GM12878 (cell line): ENCODE results near the gene GIGYF2.

Source experiments
- BACH1 ChIP-seq: fragments of 450-650 bp; IDR thresholded peaks from 2 replicates; pipeline ENCODE4 v1.6.1; 2017; ENCODE audit warnings: mild to moderate bottlenecking, borderline replicate concordance
- CTCF ChIP-seq, 3 experiments: IDR thresholded peaks in 2 of 3; conservative IDR thresholded peaks in 1 of 3; 2 replicates each; pipeline ENCODE4 v1.5.1; 2011; ENCODE audit warnings: low read depth in 3 of 3, low read length in 3 of 3, mild to moderate bottlenecking in 3 of 3, control low read depth in 2 of 3, moderate library complexity in 2 of 3, inconsistent platforms in 1 of 3, mixed read lengths in 1 of 3; ENCODE audit not compliant: control insufficient read depth in 2 of 3, insufficient read depth in 1 of 3; ENCODE audit errors: extremely low read depth in 1 of 3
- DPF2 ChIP-seq: fragments of 450-650 bp; IDR thresholded peaks from 2 replicates; pipeline ENCODE4 v1.6.1; 2017; ENCODE audit warnings: mild to moderate bottlenecking
- MTA2 ChIP-seq: fragments of 450-650 bp; IDR thresholded peaks from 2 replicates; pipeline ENCODE4 v1.6.1; 2016; ENCODE audit warnings: low read depth, mild to moderate bottlenecking, moderate library complexity
- NFYA ChIP-seq: IDR thresholded peaks from 2 replicates; pipeline ENCODE4 v1.6.1; 2011; ENCODE audit warnings: low read depth, mild to moderate bottlenecking, low read length, improper control_type of control experiment, borderline replicate concordance
- POLR2A ChIP-seq: IDR thresholded peaks from 2 replicates; pipeline ENCODE4 v1.6.1; 2011; ENCODE audit warnings: low read depth, mild to moderate bottlenecking, low read length
- RFX5 ChIP-seq: IDR thresholded peaks from 2 replicates; pipeline ENCODE4 v1.6.1; 2011; ENCODE audit warnings: low read depth, low read length, improper control_type of control experiment
- RUNX3 ChIP-seq: IDR thresholded peaks from 2 replicates; pipeline ENCODE4 v1.6.1; 2012; ENCODE audit warnings: low read length, inconsistent platforms
- SIN3A ChIP-seq: IDR thresholded peaks from 2 replicates; pipeline ENCODE4 v1.6.1; 2012; ENCODE audit warnings: low read depth, low read length, improper control_type of control experiment
- SKIL ChIP-seq: fragments of 450-650 bp; IDR thresholded peaks from 2 replicates; pipeline ENCODE4 v1.6.1; 2017; ENCODE audit warnings: mild to moderate bottlenecking, low read depth, inconsistent platforms; ENCODE audit not compliant: poor library complexity, severe bottlenecking
- SPI1 ChIP-seq: IDR thresholded peaks from 2 replicates; pipeline ENCODE4 v1.6.1; 2011; ENCODE audit warnings: low read depth, mild to moderate bottlenecking, low read length, moderate library complexity, borderline replicate concordance; ENCODE audit not compliant: insufficient read depth
- SREBF2 ChIP-seq: IDR thresholded peaks from 2 replicates; pipeline ENCODE4 v1.6.1; 2012; ENCODE audit warnings: mild to moderate bottlenecking, low read length
- USF2 ChIP-seq: IDR thresholded peaks from 2 replicates; pipeline ENCODE4 v1.6.1; 2011; ENCODE audit warnings: low read depth, low read length, improper control_type of control experiment, borderline replicate concordance

- TF ChIP-seq SKIL (no peak), USF2 (no peak), SIN3A (no peak), CTCF (IDR thresholded peaks at IDR 0.05 in 2 of 3, conservative IDR thresholded peaks at IDR 0.05 in 1 of 3; ENCODE audit: control insufficient read depth in 2 of 3, extremely low read depth in 1 of 3, insufficient read depth in 1 of 3, low read depth in 3 of 3, low read length in 3 of 3) (no peak), RFX5 (no peak), NFYA (no peak), MTA2 (no peak), SPI1 (no peak), DPF2 (no peak), RUNX3 (no peak), BACH1 (no peak), SREBF2 (no peak), POLR2A (no peak)
Observed at GRCh38 chr2:232816657-232817056, 119.5 kb downstream of the GIGYF2 start.
